GM08714 (cell line): ENCODE measurements around the gene CXCL5.

ENCODE experiments used
- H3K4me3 ChIP-seq: fragments of 200-500 bp; sonication (Bioruptor generic); 2 replicates; pipeline ENCODE4 v1.5.1; 2014; ENCODE audit warnings: mild to moderate bottlenecking, low read length, inconsistent platforms
- ZNF274 ChIP-seq: IDR thresholded peaks from 2 replicates; pipeline ENCODE4 v1.6.1; 2012; ENCODE audit warnings: mild to moderate bottlenecking, low read depth, low read length

CXCL5 gene

GRCh38 chr4:73998040-73999011 lies at the start of gene CXCL5:
Gene CXCL5 (minus strand): TSS chr4:73998677. CDS start chr4:73998581, 96 bp downstream.
- H3K4me3 ChIP-seq: no peak within 1 kb of the TSS
- no peak for TF ChIP-seq ZNF274

- H3K4me3 ChIP-seq: no peak overlapping the region
- TF ChIP-seq ZNF274: no peak
Observed at GRCh38 chr4:74047152-74047551, 48.7 kb upstream of the CXCL5 start.

GRCh38 chr4:74045772-74046171 lies 47.3 kb upstream of the CXCL5 start:
- TF ChIP-seq ZNF274: no peak
- H3K4me3 ChIP-seq: no peak overlapping the region

GRCh38 chr4:74045247-74045646 lies 46.8 kb upstream of the CXCL5 start:
- TF ChIP-seq ZNF274: no peak

GRCh38 chr4:74044677-74045076 lies 46.2 kb upstream of the CXCL5 start:
- H3K4me3 ChIP-seq: no peak overlapping the region
- no peak for TF ChIP-seq ZNF274

More at GRCh38 chr4:74045247-74045646, 46.8 kb upstream of the CXCL5 start:
- no peak overlapping the region for H3K4me3 ChIP-seq

GRCh38 chr4:74042681-74043080 lies 44.2 kb upstream of the CXCL5 start:
- TF ChIP-seq ZNF274: no peak
- no peak overlapping the region for H3K4me3 ChIP-seq

GRCh38 chr4:74041418-74041817 lies 42.9 kb upstream of the CXCL5 start:
- no peak for TF ChIP-seq ZNF274
- H3K4me3 ChIP-seq: no peak overlapping the region

GRCh38 chr4:74039315-74039763 lies 40.9 kb upstream of the CXCL5 start:
- H3K4me3 ChIP-seq: peak overlapping the region; percentile 81

GRCh38 chr4:74038425-74039314 lies 40.2 kb upstream of the CXCL5 start, which contains the start of gene CXCL3:
Gene CXCL3 (minus strand): TSS chr4:74038689. CDS start chr4:74038611, 78 bp downstream.
- H3K4me3 ChIP-seq: peak within 1 kb of the TSS; percentile 81
- TF ChIP-seq ZNF274: no peak

More at GRCh38 chr4:74039315-74039763, 40.9 kb upstream of the CXCL5 start:
- TF ChIP-seq ZNF274: no peak

- no peak for TF ChIP-seq ZNF274
- H3K4me3 ChIP-seq: peak overlapping the region; percentile 81
Observed at GRCh38 chr4:74038086-74038424, 39.6 kb upstream of the CXCL5 start.

- H3K4me3 ChIP-seq: no peak overlapping the region; the same call in 1 of the 2 replicates
- no peak for TF ChIP-seq ZNF274
Observed at GRCh38 chr4:74037076-74037955, 38.8 kb upstream of the CXCL5 start.

- no peak for TF ChIP-seq ZNF274
- H3K4me3 ChIP-seq: no peak overlapping the region
Observed at GRCh38 chr4:74033739-74034138, 35.3 kb upstream of the CXCL5 start.

GRCh38 chr4:74032064-74032463 lies 33.6 kb upstream of the CXCL5 start:
- no peak overlapping the region for H3K4me3 ChIP-seq
- no peak for TF ChIP-seq ZNF274
